Kidney (tissue), 14 donors: ENCODE data around the gene GINS1. TPM values are rescaled to one million over a fixed set of nuclear protein-coding genes. Genes with fewer than 3 reads are reported as not detected.

Experiments used
- DNase-seq, 5 donors: peaks; one replicate each; pipeline ENCODE4 v3.0.0-alpha.2; 2013 to 2020
- FAIRE-seq: peaks from 2 replicates; lab custom pipeline; 2012; peaks lifted over from hg19 to GRCh38; lab: Jason Lieb, UNC
- H3K27ac ChIP-seq, 2 donors: one replicate each; pipeline ENCODE4 v1.7.0; 2013; ENCODE audit warnings: low read depth in 2 of 2, low read length in 2 of 2, inconsistent platforms in 1 of 2
- H3K27me3 ChIP-seq: one replicate; pipeline ENCODE4 v1.7.1; 2013; ENCODE audit warnings: low read length, inconsistent platforms; ENCODE audit not compliant: control insufficient read depth, insufficient read depth
- H3K36me3 ChIP-seq, 3 donors: one replicate each; pipeline versions ENCODE4 v1.7.0 to v1.7.1; 2013; ENCODE audit warnings: low read length in 3 of 3, control low read depth in 1 of 3, inconsistent platforms in 1 of 3; ENCODE audit not compliant: insufficient read depth in 3 of 3, control insufficient read depth in 2 of 3
- H3K4me1 ChIP-seq, 3 donors: one replicate each; pipeline versions ENCODE4 v1.7.0 to v1.7.1; 2013; ENCODE audit warnings: low read length in 3 of 3, inconsistent platforms in 1 of 3, low read depth in 1 of 3; ENCODE audit not compliant: control insufficient read depth in 2 of 3, insufficient read depth in 2 of 3
- H3K4me3 ChIP-seq, 3 donors: one replicate each; pipeline versions ENCODE4 v1.7.0 to v1.8.1; 2013; ENCODE audit warnings: low read length in 3 of 3, control low read depth in 1 of 3, inconsistent platforms in 1 of 3
- H3K9ac ChIP-seq, 3 donors: one replicate each; pipeline versions ENCODE4 v1.7.0 to v1.7.1; 2013; ENCODE audit warnings: low read length in 3 of 3, control low read depth in 1 of 3, inconsistent platforms in 1 of 3
- H3K9me3 ChIP-seq, 3 donors: one replicate each; pipeline versions ENCODE4 v1.7.0 to v1.7.1; 2013; ENCODE audit warnings: low read length in 3 of 3, control low read depth in 1 of 3, inconsistent platforms in 1 of 3; ENCODE audit not compliant: control insufficient read depth in 2 of 3, insufficient read depth in 1 of 3
- intact Hi-C: fragments of 100-400 bp; cut with DNase I; formaldehyde crosslinking; loops from one replicate; pipeline ENCODE4 v1.11.1; 2022
- polyA plus RNA-seq: library from polyadenylated mRNA; stranded (reverse); fragments of 350-450 nt; fragmentation: Illumina TruSeq; extraction: RNeasy Lipid Tissue Mini Kit (QIAGEN cat#74804); gene quantifications from one replicate; pipeline ENCODE4 v1.2.3, GENCODE V29; 2014; ENCODE audit warnings: low read depth, low replicate concordance; ENCODE audit not compliant: insufficient read depth
- total RNA-seq: library from RNA; stranded (reverse); fragmentation: NEBNext Ultra II Directional; extraction: Animal tissue kit (Norgen Biotek cat#: 25700); gene quantifications from one replicate; pipeline ENCODE4 v1.2.1, GENCODE V29; 2021
- TF ChIP-seq, protein P1 (sequence below): IDR thresholded peaks from 3 replicates; pipeline ENCODE4 v1.5.1; 2012; ENCODE audit warnings: mild to moderate bottlenecking, moderate library complexity, borderline replicate concordance; ENCODE audit not compliant: insufficient read depth; ENCODE audit errors: extremely low read depth
- donor health status: control.
- donor health status: control.
- donor health status: control.
- donor health status: control.
- donor health status: control.
- donor health status: DM: yes; HTN: yes; CAD: no.
- donor health status: Normal renal cell carcinoma (clear cell type).

Gene GINS1
- total and polyA plus RNA-seq, 2 donors from 2014 or later, result 1.1 to 2.4 TPM

GRCh38 chr20:25389858-25390537 lies 17.5 kb upstream of the GINS1 start:
- TF ChIP-seq, protein P1, sequence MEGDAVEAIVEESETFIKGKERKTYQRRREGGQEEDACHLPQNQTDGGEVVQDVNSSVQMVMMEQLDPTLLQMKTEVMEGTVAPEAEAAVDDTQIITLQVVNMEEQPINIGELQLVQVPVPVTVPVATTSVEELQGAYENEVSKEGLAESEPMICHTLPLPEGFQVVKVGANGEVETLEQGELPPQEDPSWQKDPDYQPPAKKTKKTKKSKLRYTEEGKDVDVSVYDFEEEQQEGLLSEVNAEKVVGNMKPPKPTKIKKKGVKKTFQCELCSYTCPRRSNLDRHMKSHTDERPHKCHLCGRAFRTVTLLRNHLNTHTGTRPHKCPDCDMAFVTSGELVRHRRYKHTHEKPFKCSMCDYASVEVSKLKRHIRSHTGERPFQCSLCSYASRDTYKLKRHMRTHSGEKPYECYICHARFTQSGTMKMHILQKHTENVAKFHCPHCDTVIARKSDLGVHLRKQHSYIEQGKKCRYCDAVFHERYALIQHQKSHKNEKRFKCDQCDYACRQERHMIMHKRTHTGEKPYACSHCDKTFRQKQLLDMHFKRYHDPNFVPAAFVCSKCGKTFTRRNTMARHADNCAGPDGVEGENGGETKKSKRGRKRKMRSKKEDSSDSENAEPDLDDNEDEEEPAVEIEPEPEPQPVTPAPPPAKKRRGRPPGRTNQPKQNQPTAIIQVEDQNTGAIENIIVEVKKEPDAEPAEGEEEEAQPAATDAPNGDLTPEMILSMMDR, result no peak
- peaks cover 0 to 5% (median 5%) of the 10 kb centered on the region in 3 donors for H3K4me1 ChIP-seq
- H3K4me3 ChIP-seq, result peak overlapping the region; percentile 56 to 82 (median 78)
- H3K27ac ChIP-seq, result peak overlapping the region; percentile 80 to 84
- H3K27me3 ChIP-seq, result no peaks in the 10 kb centered on the region
- intact Hi-C loops, result no loop called here
- peak; percentile 64 to 87 (median 75) for DNase-seq
- no peak for FAIRE-seq
- H3K9ac ChIP-seq, result peak overlapping the region in 2 of 3 donors; percentile 22 to 40
- H3K36me3 ChIP-seq, result no peaks in the 10 kb centered on the region
- H3K9me3 ChIP-seq, result no peaks in the 10 kb centered on the region

- intact Hi-C loops, result no loop called here
- Histone ChIP-seq H3K4me1 (peaks cover 0 to 5% (median 5%) of the 10 kb centered on the region in 3 donors), H3K4me3 (peak within 1 kb of the TSS; percentile 78 to 88 (median 85)), H3K9ac (peak within 1 kb of the TSS; percentile 68 to 74 (median 73)), H3K36me3 (no peaks in the 10 kb centered on the region), H3K9me3 (no peaks in the 10 kb centered on the region), H3K27me3 (no peaks in the 10 kb centered on the region), H3K27ac (peak within 1 kb of the TSS; percentile 80 to 84)
- FAIRE-seq (no peak), DNase-seq (peak; percentile 98 to 99 (median 98))
- TF ChIP-seq, protein P1, result no peak
Measured at GRCh38 chr20:25390538-25391528, 16.6 kb upstream of the GINS1 start, which contains the start of gene ABHD12. TSS of gene ABHD12 (minus strand) at chr20:25390835. CDS start at chr20:25390703, 132 bp downstream.

- Histone ChIP-seq H3K36me3 (no peaks in the 10 kb centered on the region), H3K27me3 (no peaks in the 10 kb centered on the region), H3K4me3 (no peak overlapping the region), H3K4me1 (peaks cover 0 to 5% (median 3%) of the 10 kb centered on the region in 3 donors), H3K27ac (no peak overlapping the region), H3K9me3 (no peaks in the 10 kb centered on the region), H3K9ac (no peak overlapping the region)
- DNase-seq (no peak), FAIRE-seq (no peak)
- intact Hi-C loops, result no loop called here
- TF ChIP-seq, protein P1, result no peak
Measured at GRCh38 chr20:25394276-25394675, 13.2 kb upstream of the GINS1 start.
